Loucy (cell line): ENCODE results near the gene CCNI.
A peak's percentile ranks its signal among the peaks of the same experiment; 100 is the strongest.
"Not testable (repeated sequence)": the region's sequence is repeated elsewhere in the genome, so short reads cannot be mapped to it uniquely, and the experiment has no call there.

Source experiments
- H2AFZ ChIP-seq: fragments of 200-600 bp; sonication (generic); 2 replicates; pipeline ENCODE4 v1.6.0; 2016; ENCODE audit warnings: antibody characterized with exemption, mild to moderate bottlenecking, low read length, moderate library complexity
- H3F3A ChIP-seq: fragments of 200-600 bp; 2 replicates; pipeline ENCODE4 v1.6.0; 2016; ENCODE audit warnings: antibody characterized with exemption, low read depth, mild to moderate bottlenecking
- H3K27me3 ChIP-seq: fragments of 200-600 bp; sonication (generic); 2 replicates; pipeline ENCODE4 v1.6.1; 2014; ENCODE audit warnings: low read length, mild to moderate bottlenecking; ENCODE audit not compliant: insufficient read depth, poor library complexity, severe bottlenecking
- H3K36me3 ChIP-seq: fragments of 200-600 bp; sonication (generic); 2 replicates; pipeline ENCODE4 v1.6.1; 2016; ENCODE audit warnings: low read length; ENCODE audit not compliant: insufficient read depth
- H3K4me1 ChIP-seq: fragments of 200-600 bp; sonication (generic); 2 replicates; pipeline ENCODE4 v1.5.1; 2014; ENCODE audit warnings: low read length, mild to moderate bottlenecking; ENCODE audit not compliant: insufficient read depth, poor library complexity, severe bottlenecking
- H3K4me2 ChIP-seq: fragments of 200-600 bp; sonication (generic); 2 replicates; pipeline ENCODE4 v1.6.0; 2014; ENCODE audit warnings: antibody characterized with exemption, low read length, low read depth, mild to moderate bottlenecking; ENCODE audit not compliant: poor library complexity, severe bottlenecking
- H3K4me3 ChIP-seq: fragments of 200-600 bp; sonication (generic); 2 replicates; pipeline ENCODE4 v1.5.1; 2014; ENCODE audit warnings: low read length, mild to moderate bottlenecking, mixed read lengths; ENCODE audit not compliant: poor library complexity, severe bottlenecking
- H3K79me2 ChIP-seq: fragments of 200-600 bp; sonication (generic); 2 replicates; pipeline ENCODE4 v1.6.1; 2014; ENCODE audit warnings: low read length; ENCODE audit not compliant: insufficient read depth
- H3K9ac ChIP-seq: fragments of 200-600 bp; sonication (generic); 2 replicates; pipeline ENCODE4 v1.6.0; 2014; ENCODE audit warnings: mild to moderate bottlenecking, low read depth, low read length, moderate library complexity; ENCODE audit not compliant: poor library complexity, severe bottlenecking
- H3K9me2 ChIP-seq: fragments of 200-600 bp; sonication (generic); replicated peaks from 2 replicates; pipeline ENCODE4 v1.6.1; 2016; ENCODE audit warnings: low read depth, low read length, mixed read lengths
- H3K9me3 ChIP-seq: fragments of 200-600 bp; sonication (generic); 2 replicates; pipeline ENCODE4 v1.6.1; 2014; ENCODE audit warnings: mild to moderate bottlenecking, antibody characterized with exemption, low read length, low read depth; ENCODE audit not compliant: insufficient read depth
- H4K20me1 ChIP-seq: fragments of 200-600 bp; sonication (generic); 2 replicates; pipeline ENCODE4 v1.6.0; 2014; ENCODE audit warnings: antibody characterized with exemption, low read length, mild to moderate bottlenecking; ENCODE audit not compliant: insufficient read depth, poor library complexity, severe bottlenecking
- CTCF ChIP-seq: fragments of 200-600 bp; sonication (generic); conservative IDR thresholded peaks from 2 replicates; pipeline ENCODE4 v1.5.1; 2014; ENCODE audit warnings: mild to moderate bottlenecking, antibody characterized with exemption, low read length
- EZH2phosphoT487 ChIP-seq: fragments of 200-600 bp; IDR thresholded peaks from 2 replicates; pipeline ENCODE4 v1.6.1; 2018; ENCODE audit warnings: antibody characterized with exemption, mild to moderate bottlenecking, moderate library complexity, borderline replicate concordance

Gene CCNI

GRCh38 chr4:77035153-77035552, 40.6 kb downstream of the CCNI start:
- no peak overlapping the region for H3K4me3 ChIP-seq
- H3K79me2 ChIP-seq, result no peaks in the 10 kb centered on the region
- H3K27me3 ChIP-seq, result no peaks in the 10 kb centered on the region
- peaks cover 7% of the 10 kb centered on the region; the same call in 1 of the 2 replicates for H3F3A ChIP-seq
- no peak overlapping the region for H3K9ac ChIP-seq
- H4K20me1 ChIP-seq, result no peaks in the 10 kb centered on the region
- H3K36me3 ChIP-seq, result peaks cover 14% of the 10 kb centered on the region; the same call in 1 of the 2 replicates
- TF ChIP-seq EZH2phosphoT487, result no peak
- TF ChIP-seq CTCF, result no peak
- no peak overlapping the region for H2AFZ ChIP-seq
- H3K9me3 ChIP-seq, result no peaks in the 10 kb centered on the region
- no peak overlapping the region for H3K4me2 ChIP-seq
- no peaks in the 10 kb centered on the region for H3K9me2 ChIP-seq
- peaks cover 22% of the 10 kb centered on the region for H3K4me1 ChIP-seq

- peaks cover 23% of the 10 kb centered on the region; the same call in 1 of the 2 replicates for H3K36me3 ChIP-seq
Observed at GRCh38 chr4:77031544-77031943, 44.2 kb downstream of the CCNI start.

GRCh38 chr4:77029757-77030156, 46.0 kb downstream of the CCNI start:
- not testable (repeated sequence) for H3K79me2 ChIP-seq, H4K20me1 ChIP-seq, H3K9me2 ChIP-seq, H3K9ac ChIP-seq, H3K9me3 ChIP-seq, H2AFZ ChIP-seq, H3K27me3 ChIP-seq, H3K4me3 ChIP-seq, H3F3A ChIP-seq, H3K4me2 ChIP-seq
- H3K36me3 ChIP-seq, result peaks cover 17% of the 10 kb centered on the region; the same call in 1 of the 2 replicates
- H3K4me1 ChIP-seq, result peaks cover 22% of the 10 kb centered on the region

More at GRCh38 chr4:77031544-77031943, 44.2 kb downstream of the CCNI start:
- Histone ChIP-seq H3K4me1 (peaks cover 22% of the 10 kb centered on the region), H3F3A (peaks cover 7% of the 10 kb centered on the region; the same call in 1 of the 2 replicates), H3K9me2 (no peaks in the 10 kb centered on the region), H3K27me3 (no peaks in the 10 kb centered on the region), H3K4me3 (peak overlapping the region; percentile 36), H3K79me2 (no peaks in the 10 kb centered on the region), H3K9me3 (no peaks in the 10 kb centered on the region), H2AFZ (peak overlapping the region; percentile 1; the same call in 1 of the 2 replicates), H3K4me2 (peak overlapping the region; percentile 66), H3K9ac (peak overlapping the region; percentile 36), H4K20me1 (no peaks in the 10 kb centered on the region)
- no peak for TF ChIP-seq CTCF
- no peak for TF ChIP-seq EZH2phosphoT487

- no peaks in the 10 kb centered on the region for H3K27me3 ChIP-seq
- peaks cover 26% of the 10 kb centered on the region for H3K4me1 ChIP-seq
- H3F3A ChIP-seq, result peaks cover 7% of the 10 kb centered on the region; the same call in 1 of the 2 replicates
- no peaks in the 10 kb centered on the region for H3K79me2 ChIP-seq
- no peaks in the 10 kb centered on the region for H3K9me2 ChIP-seq
- H3K36me3 ChIP-seq, result peaks cover 9% of the 10 kb centered on the region; the same call in 1 of the 2 replicates
- H3K9me3 ChIP-seq, result no peaks in the 10 kb centered on the region
- TF ChIP-seq EZH2phosphoT487, result no peak
- no peak for TF ChIP-seq CTCF
- H4K20me1 ChIP-seq, result no peaks in the 10 kb centered on the region
- H3K4me2 ChIP-seq, result no peak overlapping the region
- no peak overlapping the region for H3K4me3 ChIP-seq
- H2AFZ ChIP-seq, result no peak overlapping the region
- H3K9ac ChIP-seq, result no peak overlapping the region
Observed at GRCh38 chr4:77028246-77028645, 47.5 kb downstream of the CCNI start.
